ENCODE measurements around the gene WDR70.
"Not testable (repeated sequence)": the region's sequence is repeated elsewhere in the genome, so short reads cannot be mapped to it uniquely, and the experiment has no call there.

WDR70 gene

DNA sequence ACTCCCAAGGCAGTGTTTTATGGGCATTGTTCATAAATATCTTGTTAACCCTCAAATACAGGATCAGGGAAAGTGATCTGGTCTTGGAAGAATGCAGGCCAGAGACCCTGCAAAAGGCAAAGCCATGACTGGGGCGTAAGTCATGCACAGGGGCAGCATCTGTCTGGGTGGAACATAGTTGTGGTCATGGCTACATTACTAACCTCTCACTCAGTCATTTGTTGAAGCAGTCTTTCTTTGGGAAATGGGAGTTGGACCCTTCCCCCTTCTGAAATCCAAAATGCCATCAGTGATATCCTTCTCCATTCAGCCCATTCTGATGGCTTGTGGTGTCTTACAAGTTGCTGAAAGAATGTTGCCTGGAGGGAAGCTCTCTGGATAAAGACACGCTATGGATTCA, 392.6 kb downstream of the WDR70 start:
- DNase-seq, result no peak

DNA sequence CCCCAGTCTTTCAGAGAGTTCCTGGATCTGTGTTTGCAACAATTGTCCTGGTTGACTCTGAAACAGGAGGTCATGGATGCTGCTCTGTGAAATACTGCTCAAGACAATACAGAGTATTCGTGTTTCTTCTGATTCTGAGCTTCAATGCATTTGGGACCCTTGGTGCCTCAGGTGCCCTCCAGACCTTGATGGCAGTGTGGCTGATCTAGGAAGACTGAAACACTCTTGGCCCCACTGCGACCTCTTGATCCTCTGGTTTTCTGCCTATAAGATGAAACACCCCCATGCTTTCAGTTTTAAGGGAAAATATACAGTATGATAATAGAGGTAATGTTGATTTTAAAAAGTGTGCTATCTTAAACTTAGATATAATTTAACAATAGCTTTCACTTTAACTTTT, 393.1 kb downstream of the WDR70 start:
- DNase-seq, result no peak

DNA sequence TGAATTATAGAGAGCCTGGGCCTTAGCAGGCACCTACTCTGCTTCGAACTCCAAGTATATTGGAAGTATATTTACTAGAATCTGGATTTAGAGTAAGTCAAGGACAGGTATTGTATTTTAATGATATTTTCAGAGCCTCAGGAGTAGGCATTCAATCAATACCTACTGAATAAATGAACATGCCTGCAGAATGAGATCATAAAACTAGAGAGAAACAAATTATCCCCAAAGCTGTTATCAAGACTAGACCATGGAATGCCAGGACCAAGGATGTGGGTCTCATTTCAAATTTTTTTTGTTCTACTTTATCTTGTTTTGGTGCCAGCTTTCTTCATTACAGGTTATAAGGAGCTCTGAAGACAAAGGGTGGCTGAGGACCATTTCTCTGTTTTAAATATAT, 394.7 kb downstream of the WDR70 start:
- DNase-seq, result no peak

DNA sequence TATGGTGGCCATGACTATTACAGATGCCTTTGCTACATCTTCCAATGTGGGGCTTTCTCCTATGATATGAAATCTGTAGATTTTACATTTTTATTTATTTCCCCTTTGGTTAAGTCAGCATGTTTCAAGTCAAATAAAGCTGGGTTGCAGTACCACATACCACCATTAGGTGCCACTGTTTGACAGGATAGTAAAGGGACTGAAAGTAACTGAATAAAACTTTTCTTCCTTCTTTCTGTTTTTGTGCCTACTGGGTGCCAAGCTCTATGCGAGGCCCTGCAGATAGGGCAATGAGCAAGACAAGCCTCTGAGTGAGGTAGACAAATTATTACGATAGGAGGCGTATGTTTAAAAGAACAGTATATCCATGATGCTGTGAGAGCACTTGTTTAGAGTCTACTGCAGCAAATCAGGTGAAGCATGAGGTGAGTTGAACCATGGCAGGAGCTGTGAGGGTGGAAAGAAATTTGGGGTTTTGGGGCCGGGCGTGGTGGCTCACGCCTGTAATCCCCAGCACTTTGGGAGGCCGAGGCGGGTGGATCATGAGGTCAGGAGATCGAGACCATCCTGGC, 395.9 kb downstream of the WDR70 start:
- no peak for DNase-seq

DNA sequence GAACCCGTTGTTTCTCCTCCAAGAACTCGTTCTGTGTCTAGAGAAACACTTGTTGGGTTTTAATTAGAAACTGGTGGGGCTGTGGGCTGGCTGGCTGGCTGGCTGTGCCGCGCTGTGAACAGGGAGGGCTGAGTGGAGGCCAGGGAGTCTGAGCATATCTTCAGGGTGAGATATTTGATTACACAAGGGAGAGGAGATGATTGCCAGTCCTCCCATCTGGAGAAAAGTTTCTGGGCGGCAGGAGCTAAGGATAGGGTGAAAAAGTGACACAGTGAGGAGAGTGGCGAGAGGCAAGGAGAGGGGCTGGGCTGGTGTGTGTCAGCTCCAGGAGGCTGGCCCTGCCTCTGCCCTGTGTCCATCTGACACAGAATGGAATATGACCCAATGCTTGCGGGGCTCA, 397.7 kb downstream of the WDR70 start:
- no peak for DNase-seq

DNA sequence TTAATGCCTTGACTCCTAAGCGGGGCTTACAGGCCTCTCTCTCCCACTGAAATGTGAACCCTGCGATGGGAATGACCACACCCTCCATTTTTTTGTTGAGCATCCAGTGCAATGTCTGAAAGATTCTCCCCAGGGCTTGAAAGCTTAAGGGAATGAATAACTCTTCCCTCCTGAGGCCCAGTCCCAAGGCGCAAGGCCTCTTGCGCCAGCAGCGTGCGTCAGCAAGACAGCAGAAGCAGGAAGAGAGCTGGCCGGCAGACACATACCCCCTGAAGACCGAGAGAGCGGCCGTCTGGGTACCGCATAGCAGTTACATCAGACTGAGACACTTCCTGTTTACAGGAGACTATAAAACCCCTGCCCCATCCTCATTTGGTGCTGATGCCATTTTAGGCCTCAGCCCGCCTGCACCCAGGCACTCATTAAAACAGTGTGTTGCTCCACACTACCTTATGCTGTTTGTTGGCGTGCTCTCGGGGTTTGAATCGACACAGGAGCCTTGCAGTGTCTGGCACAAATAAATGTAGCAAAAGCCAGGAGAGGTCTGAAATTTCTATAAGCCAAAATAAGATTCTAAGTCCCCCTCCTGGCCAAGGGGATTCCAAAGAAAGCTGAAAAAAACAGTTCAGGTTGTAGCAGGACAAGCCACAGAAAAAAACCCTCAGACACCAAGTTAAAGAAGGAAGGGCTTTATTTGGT, 398.5 kb downstream of the WDR70 start:
- DNase-seq, result no peak

DNA sequence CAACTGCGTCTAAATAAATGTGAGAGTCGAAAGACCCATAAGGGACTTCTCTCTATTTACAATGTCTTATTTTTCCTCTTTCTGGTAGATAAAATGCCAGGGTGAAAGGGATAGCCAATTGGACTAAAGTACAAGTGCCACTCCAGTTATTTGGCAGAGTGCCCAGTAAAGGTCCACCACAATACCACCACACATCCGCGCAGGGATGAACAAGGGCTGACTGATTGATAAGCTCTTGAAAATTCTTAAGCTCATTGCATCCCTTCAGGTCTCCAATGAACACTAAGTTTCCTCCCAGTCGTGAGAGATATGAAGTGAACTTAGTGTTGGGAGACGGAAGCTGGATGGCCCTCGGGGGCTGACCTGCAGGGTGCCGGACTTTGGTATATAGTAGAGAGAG, 402.3 kb downstream of the WDR70 start:
- not testable (repeated sequence) for DNase-seq

DNA sequence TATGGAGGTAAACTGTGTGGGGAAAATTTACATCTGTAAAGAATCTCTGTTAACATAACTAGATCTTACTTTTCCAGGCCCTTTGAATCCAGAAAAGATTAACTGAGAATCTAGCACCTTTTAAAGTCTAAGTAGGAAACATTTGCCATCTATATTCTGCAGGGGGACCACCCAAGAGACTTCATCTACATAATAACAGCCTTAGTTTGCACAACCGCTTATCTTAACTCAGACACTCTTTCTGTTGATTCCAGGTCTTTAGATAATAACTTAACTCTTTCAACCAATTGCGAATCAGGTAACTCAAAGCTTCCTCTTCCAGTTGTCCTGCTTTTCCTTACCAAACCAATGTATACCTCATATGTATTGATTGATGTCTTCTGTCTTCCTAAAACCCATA, 407.3 kb downstream of the WDR70 start:
- DNase-seq, result no peak

DNA sequence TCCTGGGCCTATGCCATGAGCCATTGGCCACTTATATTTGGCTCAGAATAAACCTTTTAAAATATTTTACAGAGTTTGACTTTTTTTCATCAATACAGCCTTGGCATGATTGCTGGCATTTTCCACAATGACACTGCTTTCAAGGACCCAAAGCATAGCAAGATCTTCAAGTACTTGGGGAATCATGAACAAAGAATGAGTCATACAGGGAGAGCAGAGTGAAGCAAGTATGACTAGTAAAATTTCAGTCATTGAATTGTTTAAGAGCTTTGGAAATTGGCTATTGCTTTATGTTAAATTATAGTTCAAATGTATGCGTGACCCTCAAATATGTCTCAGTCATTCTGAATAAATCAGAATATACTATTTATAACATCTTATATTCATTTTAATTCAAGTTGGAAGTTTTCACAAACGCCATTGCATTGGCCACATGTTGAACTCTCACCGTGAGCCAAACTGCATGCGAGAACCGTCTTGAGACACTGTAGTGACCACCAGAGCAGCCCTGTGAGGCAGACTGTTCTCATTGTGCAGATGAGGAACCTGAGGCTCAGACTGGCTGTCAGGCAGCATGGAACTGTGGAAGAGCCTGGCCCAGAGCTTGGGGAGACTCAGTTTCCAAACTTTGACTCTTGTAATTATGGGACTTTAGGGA, 407.9 kb downstream of the WDR70 start:
- DNase-seq, result no peak

DNA sequence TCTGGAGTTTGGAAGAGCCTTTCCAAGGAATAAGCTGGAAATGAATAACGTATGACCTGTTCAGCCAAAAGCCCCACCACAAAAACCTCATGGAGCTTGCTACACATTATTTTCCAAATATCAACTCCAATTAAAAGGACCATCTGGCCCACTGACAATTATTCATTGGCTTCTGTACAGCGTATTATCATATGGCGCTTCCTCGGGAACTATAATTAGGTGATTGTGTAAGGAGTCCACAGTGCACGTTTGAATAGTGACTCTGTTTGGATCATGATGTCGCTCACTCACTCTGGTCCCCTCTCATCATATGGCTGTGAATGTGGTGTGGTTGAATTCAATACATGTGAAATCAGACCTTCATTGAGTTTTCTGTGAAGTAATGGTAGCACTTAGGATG, 408.6 kb downstream of the WDR70 start:
- DNase-seq, result peak; percentile 75

DNA sequence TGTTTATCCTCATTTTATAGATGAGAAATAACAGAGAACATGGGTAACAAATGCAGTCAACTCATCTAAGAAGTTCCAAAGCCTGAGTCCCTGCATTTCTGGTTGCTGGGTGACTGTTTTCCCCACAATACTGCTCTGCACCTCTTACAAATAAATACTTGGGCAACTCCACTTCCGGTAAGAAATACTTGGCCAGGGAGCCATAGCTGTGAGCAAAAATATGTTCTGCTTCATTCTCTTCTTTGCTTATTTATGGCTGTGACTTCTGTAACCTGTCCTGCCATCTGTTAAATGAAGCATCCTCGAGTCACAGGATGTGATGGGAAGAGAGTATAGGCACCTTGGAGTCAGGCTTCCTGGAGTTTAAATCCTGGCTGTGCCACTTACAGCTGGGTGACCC, 410.9 kb downstream of the WDR70 start:
- no peak for DNase-seq

DNA sequence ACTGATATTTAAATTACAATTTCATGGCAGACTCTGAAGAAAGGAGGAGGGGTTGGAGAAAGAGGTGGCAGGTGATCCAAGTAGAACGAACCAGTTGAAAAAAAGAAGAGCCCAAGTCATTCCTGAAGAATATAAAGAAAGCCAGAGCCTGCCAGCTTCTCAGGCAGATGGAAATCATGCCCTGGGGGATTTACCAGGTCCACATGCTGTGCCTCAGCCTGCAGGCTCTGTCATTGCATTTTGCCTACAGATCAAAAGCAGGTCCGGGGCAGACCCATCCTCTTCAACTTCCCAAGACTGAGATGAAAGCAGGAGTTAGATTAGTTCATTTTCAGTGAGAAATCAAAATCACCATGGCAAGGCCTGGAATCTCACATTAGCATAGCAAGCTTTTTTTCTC, 412.2 kb downstream of the WDR70 start:
- DNase-seq, result peak; percentile 66

DNA sequence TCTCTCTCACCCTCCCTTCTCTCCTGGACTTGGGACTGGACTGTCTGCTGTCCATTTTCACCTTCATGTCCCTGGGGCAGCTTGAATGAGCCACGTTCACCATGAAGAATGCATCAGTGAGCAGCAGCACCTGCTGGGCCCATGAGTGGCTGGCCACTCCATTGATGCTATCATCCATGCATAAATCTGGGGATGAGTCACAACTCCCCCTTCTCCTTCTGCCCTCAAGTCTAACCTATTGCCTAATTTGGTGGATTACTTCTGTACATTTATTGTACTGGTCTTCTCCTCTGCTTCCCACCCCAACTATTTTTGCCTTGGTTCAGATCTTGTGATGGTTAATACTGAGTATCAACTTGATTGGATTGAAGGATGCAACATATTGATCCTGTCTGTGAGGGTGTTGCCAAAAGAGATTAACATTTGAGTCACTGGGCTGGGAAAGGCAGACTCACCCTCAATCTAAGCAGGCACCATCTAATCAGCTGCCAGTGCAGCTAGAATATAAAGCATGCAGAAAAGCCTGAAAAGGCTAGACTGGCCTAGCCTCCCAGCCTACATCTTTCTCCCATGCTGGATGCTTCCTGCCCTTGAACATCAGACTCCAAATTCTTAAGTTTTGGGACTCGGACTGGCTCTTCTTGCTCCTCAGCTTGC, 414.0 kb downstream of the WDR70 start:
- DNase-seq, result no peak

DNA sequence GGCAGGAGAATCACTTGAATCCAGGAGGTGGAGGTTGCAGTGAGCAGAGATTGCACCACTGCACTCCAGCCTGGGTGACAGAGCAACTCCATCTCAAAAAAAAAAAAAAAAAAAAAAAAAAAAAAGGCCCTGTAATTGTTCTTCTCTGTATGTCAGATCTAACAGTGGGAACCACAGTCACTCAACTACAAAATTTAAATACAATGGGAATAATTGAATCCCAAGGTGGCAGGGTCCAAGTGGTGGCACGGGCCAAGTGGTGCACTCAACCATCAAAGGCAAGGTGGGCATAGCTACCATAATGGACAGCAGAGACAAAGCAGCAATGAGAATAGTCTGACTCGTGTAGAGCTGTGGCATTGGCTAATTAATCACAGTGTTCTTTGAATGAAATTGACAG, 416.2 kb downstream of the WDR70 start:
- DNase-seq, result not testable (repeated sequence)

DNA sequence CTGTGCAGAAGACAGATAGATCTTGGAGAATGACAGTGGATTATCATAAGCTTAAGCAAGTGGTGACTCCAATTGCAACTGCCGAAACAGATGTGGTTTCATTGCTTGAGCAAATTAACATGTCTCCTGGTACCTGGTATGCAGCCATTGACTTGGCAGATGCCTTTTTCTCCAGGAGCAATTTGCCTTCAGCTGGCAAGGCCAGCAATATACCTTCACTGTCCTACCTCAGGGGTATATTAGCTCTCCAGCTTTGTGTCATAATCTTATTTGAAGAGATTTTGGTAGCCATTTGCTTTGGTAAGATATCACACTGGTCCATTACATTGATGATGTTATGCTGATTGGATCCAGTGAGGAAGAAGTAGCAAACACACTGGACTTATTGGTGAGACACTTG, 417.3 kb downstream of the WDR70 start:
- not testable (repeated sequence) for DNase-seq

DNA sequence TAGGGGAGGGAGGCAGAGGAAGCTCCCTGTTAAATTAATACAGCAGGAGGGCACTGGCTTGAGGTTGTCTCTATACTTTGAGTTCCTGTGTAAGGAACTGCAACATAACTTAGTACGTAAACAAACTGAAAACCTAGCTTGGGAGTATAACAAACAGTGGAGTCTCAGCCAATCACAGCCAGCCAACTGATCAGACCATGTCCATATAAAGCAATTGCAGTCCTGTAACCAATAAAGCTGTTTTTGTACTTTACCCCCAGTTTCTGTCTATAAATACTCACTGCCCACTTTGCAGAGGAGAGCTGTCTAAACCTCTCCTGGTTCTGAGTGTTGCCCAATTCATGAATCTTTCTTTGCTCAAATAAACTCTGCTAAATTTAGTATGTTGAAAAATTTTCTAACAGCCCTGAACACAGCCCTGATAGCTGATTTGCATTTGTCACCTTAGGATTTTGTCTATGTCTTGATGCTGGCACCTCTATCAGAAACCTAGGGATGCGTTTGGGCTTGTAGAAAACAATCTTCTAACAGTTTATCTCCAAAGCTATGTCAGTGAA, 420.8 kb downstream of the WDR70 start:
- no peak for DNase-seq

DNA sequence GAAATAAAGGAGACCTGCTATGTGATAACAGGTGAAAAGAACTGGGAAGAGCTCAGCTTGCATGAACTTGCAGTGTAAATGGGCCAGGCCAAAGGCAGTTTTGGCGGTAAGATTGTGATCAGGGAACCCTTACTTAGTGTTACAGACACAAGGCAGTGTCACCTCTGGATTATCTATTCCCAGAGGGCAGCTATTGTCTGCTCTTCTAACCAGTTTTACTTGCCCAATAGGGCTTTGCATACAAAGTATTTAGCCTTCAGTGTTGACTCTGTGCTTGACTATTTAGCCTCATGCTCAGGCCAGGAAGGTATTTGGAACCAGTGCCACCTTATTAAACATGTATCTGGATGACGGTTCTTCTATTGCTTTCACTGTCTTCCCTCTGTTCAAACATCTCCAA, 422.4 kb downstream of the WDR70 start:
- no peak for DNase-seq
